Tibial artery (tissue), 4 donors: ENCODE measurements around the gene ABLIM3.

Experiments
- DNase-seq, 2 donors: peaks; one replicate each; pipeline ENCODE4 v3.0.0-alpha.2; 2019
- H3K27ac ChIP-seq, 2 donors: fragments of 200-600 bp; sonication (generic) in 1 of 2; 1 replicate in 1 of 2; 2 replicates in 1 of 2; pipeline ENCODE4 v1.5.1; 2018 to 2019; ENCODE audit warnings: mild to moderate bottlenecking in 1 of 2
- H3K27me3 ChIP-seq, 2 donors: fragments of 200-600 bp; sonication (generic) in 1 of 2; one replicate each; pipeline versions ENCODE4 v1.5.1 to v1.6.0; 2016 to 2019
- H3K36me3 ChIP-seq, 3 donors: fragments of 200-600 bp; sonication (generic) in 2 of 3; one replicate each; pipeline ENCODE4 v1.5.1; 2016 to 2019; ENCODE audit warnings: mild to moderate bottlenecking in 2 of 3
- H3K4me1 ChIP-seq, 4 donors: fragments of 200-600 bp; sonication (generic) in 2 of 4; 1 replicate in 3 of 4; 2 replicates in 1 of 4; pipeline ENCODE4 v1.5.1; 2016 to 2019
- H3K4me3 ChIP-seq, 2 donors: fragments of 200-600 bp; sonication (generic) in 1 of 2; 1 replicate in 1 of 2; 2 replicates in 1 of 2; pipeline ENCODE4 v1.5.1; 2018 to 2019; ENCODE audit warnings: mild to moderate bottlenecking in 2 of 2
- H3K9me3 ChIP-seq, 3 donors: fragments of 200-600 bp; sonication (generic) in 1 of 3; one replicate each; pipeline ENCODE4 v1.5.1; 2016 to 2019
- CTCF ChIP-seq, 2 experiments: fragments of 200-600 bp in 1 of 2; fragments of 450-650 bp in 1 of 2; IDR thresholded peaks; one replicate each; pipeline ENCODE4 v1.5.1; 2017 to 2019; ENCODE audit warnings: antibody characterized with exemption in 2 of 2, mild to moderate bottlenecking in 1 of 2, moderate library complexity in 1 of 2
- intact Hi-C: fragments of 100-400 bp; cut with DNase I; formaldehyde crosslinking; loops from one replicate; pipeline ENCODE4 v1.15.0; 2023; ENCODE audit warnings: low total_unique reads

The ABLIM3 gene

DNA sequence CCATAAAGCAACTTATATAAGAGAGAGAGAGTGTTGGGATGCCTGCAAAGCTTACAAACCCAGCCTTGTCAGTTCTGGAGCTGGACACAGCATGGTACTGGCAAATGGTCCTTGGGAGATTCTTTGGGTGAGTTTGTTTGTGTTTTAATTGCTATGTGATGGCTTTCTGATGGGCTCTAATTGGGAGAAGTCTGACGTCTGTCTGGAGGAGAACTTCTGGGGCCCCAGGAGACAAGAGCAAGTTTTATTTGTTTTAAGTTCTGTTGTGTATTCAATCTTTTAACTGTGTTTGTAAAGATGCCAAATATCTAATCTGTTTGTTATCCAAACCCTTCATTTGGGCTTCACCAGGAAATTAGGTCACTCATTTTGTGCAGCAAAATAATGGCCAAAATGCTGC, 80.0 kb downstream of the ABLIM3 start:
- no peak overlapping the region for H3K27ac ChIP-seq

DNA sequence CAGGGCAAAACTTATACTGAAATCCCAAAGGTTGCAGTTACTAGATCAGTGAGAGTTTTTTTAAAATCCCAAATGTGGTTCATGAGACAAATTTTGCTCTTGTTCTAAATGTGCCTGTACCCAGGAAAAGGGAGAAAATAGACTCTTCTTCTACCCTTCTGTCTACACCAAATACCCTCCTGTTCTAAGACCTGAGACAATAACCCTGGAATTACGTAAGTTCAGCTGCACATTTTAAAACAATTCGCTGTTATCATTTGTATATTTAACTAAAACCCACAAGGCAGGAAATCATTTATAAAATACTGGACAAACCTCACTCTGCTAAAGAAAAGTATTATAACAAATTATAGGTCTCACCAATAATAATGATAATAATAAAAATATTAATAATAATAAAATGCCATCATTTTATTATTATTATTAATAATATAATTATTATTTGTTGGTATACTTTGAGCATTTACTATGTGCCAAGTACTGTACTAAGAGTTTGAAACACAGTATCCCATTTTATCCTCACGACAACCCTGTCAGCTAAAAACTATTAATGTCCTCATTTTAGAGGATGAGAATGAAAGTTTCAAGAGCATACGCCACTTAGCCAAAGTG, 80.5 kb downstream of the ABLIM3 start:
- no peak for DNase-seq
- H3K4me1 ChIP-seq = no peaks in the 10 kb centered on the region
- H3K4me3 ChIP-seq = no peak overlapping the region
- TF ChIP-seq CTCF (IDR thresholded peaks at IDR 0.05) = no peak
- no peaks in the 10 kb centered on the region for H3K9me3 ChIP-seq
- no peaks in the 10 kb centered on the region for H3K27me3 ChIP-seq
- no peak overlapping the region for H3K27ac ChIP-seq
- intact Hi-C loops = no loop called here
- H3K36me3 ChIP-seq = peaks cover 0 to 11% (median 0%) of the 10 kb centered on the region in 3 donors

More for the DNA sequence above, 80.0 kb downstream of the ABLIM3 start:
- Histone ChIP-seq H3K27me3 (no peaks in the 10 kb centered on the region), H3K4me3 (no peak overlapping the region), H3K9me3 (no peaks in the 10 kb centered on the region), H3K4me1 (no peaks in the 10 kb centered on the region), H3K36me3 (peaks cover 0 to 11% (median 0%) of the 10 kb centered on the region in 3 donors)
- no peak for TF ChIP-seq CTCF (IDR thresholded peaks at IDR 0.05)
- DNase-seq = no peak
- intact Hi-C loops = no loop called here

GRCh38 chr5:149223081-149223848, 82.0 kb downstream of the ABLIM3 start:
- Histone ChIP-seq H3K36me3 (peaks cover 0 to 4% (median 0%) of the 10 kb centered on the region in 3 donors), H3K4me3 (no peak overlapping the region), H3K27ac (no peak overlapping the region), H3K27me3 (no peaks in the 10 kb centered on the region), H3K9me3 (no peaks in the 10 kb centered on the region), H3K4me1 (no peaks in the 10 kb centered on the region)
- peak in 1 of 2 donors; percentile 33 for DNase-seq
- intact Hi-C loops = no loop called here
- TF ChIP-seq CTCF (IDR thresholded peaks at IDR 0.05) = no peak

GRCh38 chr5:149224282-149224681, 83.0 kb downstream of the ABLIM3 start:
- TF ChIP-seq CTCF (IDR thresholded peaks at IDR 0.05) = no peak
- intact Hi-C loops = no loop called here

DNA sequence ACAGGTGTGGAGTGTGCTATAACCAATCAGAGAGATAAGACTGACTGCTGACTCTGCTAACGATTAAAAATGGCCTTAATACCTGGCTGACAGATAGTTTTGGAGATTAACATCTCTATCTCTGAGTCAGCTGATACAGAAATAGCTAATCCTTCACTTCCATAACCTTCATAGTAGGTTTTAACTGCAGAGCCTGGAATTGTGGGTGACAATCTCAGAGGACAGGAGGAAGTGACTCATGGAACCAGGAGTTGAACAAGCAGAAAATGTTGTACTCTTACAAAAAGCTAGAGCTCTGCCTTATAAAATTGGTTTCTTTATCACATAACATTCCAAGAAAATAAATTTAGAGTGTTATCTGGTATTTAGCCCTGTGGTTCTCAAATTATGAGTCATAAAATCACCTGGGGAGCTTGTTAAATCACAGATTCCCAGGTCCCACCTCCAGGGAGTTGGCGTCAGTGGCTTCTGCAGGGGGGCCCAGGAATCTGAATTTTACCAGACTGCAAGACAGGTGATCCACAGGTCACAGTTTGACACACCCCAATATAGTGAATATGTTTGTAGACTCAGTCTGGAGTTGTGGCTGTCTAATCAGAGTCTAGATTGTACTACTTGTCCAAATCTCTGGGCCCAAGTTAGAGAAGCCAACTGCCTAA, 86.0 kb downstream of the ABLIM3 start:
- intact Hi-C loops = loop anchor here (5.0 kb wide), 1 partner anchor 85 kb away; the partner anchor contains the start of gene ABLIM3
- Histone ChIP-seq H3K4me1 (peaks cover 0 to 4% (median 1%) of the 10 kb centered on the region in 4 donors), H3K36me3 (no peaks in the 10 kb centered on the region), H3K27ac (no peak overlapping the region), H3K27me3 (no peaks in the 10 kb centered on the region), H3K4me3 (no peak overlapping the region), H3K9me3 (no peaks in the 10 kb centered on the region)
- TF ChIP-seq CTCF (IDR thresholded peaks at IDR 0.05) = no peak
- DNase-seq = no peak

More at GRCh38 chr5:149224282-149224681, 83.0 kb downstream of the ABLIM3 start:
- Histone ChIP-seq H3K9me3 (no peaks in the 10 kb centered on the region), H3K4me3 (no peak overlapping the region), H3K27ac (no peak overlapping the region), H3K36me3 (no peaks in the 10 kb centered on the region), H3K4me1 (peaks cover 0 to 4% (median 1%) of the 10 kb centered on the region in 4 donors), H3K27me3 (no peaks in the 10 kb centered on the region)
- DNase-seq = no peak
